ENCODE data around the gene CYTH3.

The CYTH3 gene

GRCh38 chr7:6148724-6149360 is 123.6 kb downstream of the CYTH3 start:
- no peak overlapping the region for H3K4me3 ChIP-seq (ENCODE audit: low read depth, low read length)
- DNase-seq (ENCODE audit: low read depth) = no peak
- no peak for TF ChIP-seq CTCF (conservative IDR thresholded peaks at IDR 0.05; ENCODE audit: low read depth, low read length)

GRCh38 chr7:6147627-6148026 is 124.8 kb downstream of the CYTH3 start:
- no peak for TF ChIP-seq CTCF (conservative IDR thresholded peaks at IDR 0.05; ENCODE audit: low read depth, low read length)
- DNase-seq (ENCODE audit: low read depth) = no peak
- no peak overlapping the region for H3K4me3 ChIP-seq (ENCODE audit: low read depth, low read length)

- no peak for DNase-seq (ENCODE audit: low read depth)
- no peak overlapping the region for H3K4me3 ChIP-seq (ENCODE audit: low read depth, low read length)
- TF ChIP-seq CTCF (conservative IDR thresholded peaks at IDR 0.05; ENCODE audit: low read depth, low read length) = no peak
These were observed 125.8 kb downstream of the CYTH3 start for GRCh38 chr7:6146666-6147065.

- no peak for TF ChIP-seq CTCF (conservative IDR thresholded peaks at IDR 0.05; ENCODE audit: low read depth, low read length)
- DNase-seq (ENCODE audit: low read depth) = no peak
- no peak overlapping the region for H3K4me3 ChIP-seq (ENCODE audit: low read depth, low read length)
These were observed 128.4 kb downstream of the CYTH3 start for GRCh38 chr7:6143997-6144396.

GRCh38 chr7:6142871-6143380 is 129.5 kb downstream of the CYTH3 start:
- no peak for DNase-seq (ENCODE audit: low read depth)
- no peak for TF ChIP-seq CTCF (conservative IDR thresholded peaks at IDR 0.05; ENCODE audit: low read depth, low read length)
- H3K4me3 ChIP-seq (ENCODE audit: low read depth, low read length) = no peak overlapping the region

GRCh38 chr7:6139189-6139996 is 133.0 kb downstream of the CYTH3 start:
- H3K4me3 ChIP-seq (ENCODE audit: low read depth, low read length) = no peak overlapping the region
- TF ChIP-seq CTCF (conservative IDR thresholded peaks at IDR 0.05; ENCODE audit: low read depth, low read length) = no peak
- no peak for DNase-seq (ENCODE audit: low read depth)
